GM18517 (cell line): ENCODE results near the gene OR5A1.
A peak's percentile ranks its signal among the peaks of the same experiment; 100 is the strongest.
"Not testable (repeated sequence)": the region's sequence is repeated elsewhere in the genome, so short reads cannot be mapped to it uniquely, and the experiment has no call there.

ENCODE experiments used
- ATAC-seq: cut with Tn5 transposase; IDR thresholded peaks from one replicate; pipeline ENCODE4 v1.9.1; 2021; ENCODE audit warnings: mild to moderate bottlenecking, moderate library complexity; ENCODE audit not compliant: unreplicated experiment

The OR5A1 gene

GRCh38 chr11:59436169-59436568 lies at the start of gene OR5A1:
TSS of gene OR5A1 (plus strand) at chr11:59436469. CDS start at chr11:59443169, 6,700 bp downstream.
- no peak for ATAC-seq

GRCh38 chr11:59394186-59394585 lies 42.1 kb upstream of the OR5A1 start:
- ATAC-seq: no peak

- no peak for ATAC-seq
Measured at GRCh38 chr11:59400461-59401261, 35.6 kb upstream of the OR5A1 start.

GRCh38 chr11:59401262-59401552 lies 35.1 kb upstream of the OR5A1 start:
- no peak for ATAC-seq

- no peak for ATAC-seq
Measured at GRCh38 chr11:59403546-59403945, 32.7 kb upstream of the OR5A1 start.

- ATAC-seq: no peak
Measured at GRCh38 chr11:59413646-59414045, 22.6 kb upstream of the OR5A1 start.

- no peak for ATAC-seq
Measured at GRCh38 chr11:59415111-59415510, 21.2 kb upstream of the OR5A1 start.

GRCh38 chr11:59416613-59417012 lies 19.7 kb upstream of the OR5A1 start:
- ATAC-seq: no peak

GRCh38 chr11:59417023-59417422 lies 19.2 kb upstream of the OR5A1 start:
- ATAC-seq: no peak

GRCh38 chr11:59418156-59418555 lies 18.1 kb upstream of the OR5A1 start:
- ATAC-seq: no peak

GRCh38 chr11:59423835-59424234 lies 12.4 kb upstream of the OR5A1 start:
- no peak for ATAC-seq

GRCh38 chr11:59425131-59425530 lies 11.1 kb upstream of the OR5A1 start:
- no peak for ATAC-seq

- ATAC-seq: no peak
Measured at GRCh38 chr11:59426361-59427067, 9.8 kb upstream of the OR5A1 start, which contains the start of gene OR5A2. TSS of gene OR5A2 (minus strand) at chr11:59426413. CDS start at chr11:59422953, 3,460 bp downstream.

GRCh38 chr11:59427068-59427382 lies 9.2 kb upstream of the OR5A1 start:
- no peak for ATAC-seq

- peak; percentile 89 for ATAC-seq
Measured at GRCh38 chr11:59429924-59430516, 6.2 kb upstream of the OR5A1 start.

- ATAC-seq: no peak
Measured at GRCh38 chr11:59437770-59438169, 1.5 kb downstream of the OR5A1 start.

- not testable (repeated sequence) for ATAC-seq
Measured at GRCh38 chr11:59445624-59446023, 9.4 kb downstream of the OR5A1 start.

- ATAC-seq: no peak
Measured at GRCh38 chr11:59448484-59448883, 12.2 kb downstream of the OR5A1 start.

GRCh38 chr11:59456661-59457060 lies 20.4 kb downstream of the OR5A1 start, which contains the start of gene OR4D6:
TSS of gene OR4D6 (plus strand) at chr11:59456961. CDS start at chr11:59456961, 0 bp downstream.
- no peak for ATAC-seq

GRCh38 chr11:59459916-59460315 lies 23.6 kb downstream of the OR5A1 start:
- ATAC-seq: no peak

- no peak for ATAC-seq
Measured at GRCh38 chr11:59463190-59463641, 26.9 kb downstream of the OR5A1 start.

GRCh38 chr11:59473015-59473414 lies 36.7 kb downstream of the OR5A1 start, which contains the start of gene OR4D10:
TSS of gene OR4D10 (plus strand) at chr11:59473315. CDS start at chr11:59477430, 4,115 bp downstream.
- no peak for ATAC-seq
